ENCODE measurements around the gene WDR36. TPM values are rescaled to one million over a fixed set of nuclear protein-coding genes. Genes with fewer than 3 reads are reported as not detected.

WDR36 gene
- total and polyA plus RNA-seq, 10 of the 15 experiments (the other 5 are each of a cell fraction or from before 2014, with no cell fraction given): 13.3 to 61.8 (median 47.0) TPM

DNA sequence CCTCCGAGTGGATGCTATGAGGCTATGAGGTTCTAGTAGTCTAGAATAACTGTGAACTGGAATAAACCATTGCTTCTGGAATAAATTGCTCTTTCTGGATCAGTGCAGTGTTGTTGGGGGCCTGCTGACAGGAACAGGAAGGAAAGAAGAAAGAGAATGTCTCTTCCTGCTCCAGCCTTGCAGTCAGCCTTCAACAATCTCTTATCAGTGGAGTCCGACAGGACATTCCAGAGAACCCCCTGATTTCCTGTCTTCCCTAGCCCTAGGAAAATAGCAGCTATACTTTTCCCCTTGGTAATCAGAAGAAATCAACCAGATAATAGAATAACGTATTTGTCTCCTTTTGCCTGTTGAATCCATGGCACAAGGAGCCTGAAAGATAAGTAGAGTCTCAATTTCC is 55.4 kb downstream of the WDR36 start (continued):
- TF ChIP-seq, protein P1, sequence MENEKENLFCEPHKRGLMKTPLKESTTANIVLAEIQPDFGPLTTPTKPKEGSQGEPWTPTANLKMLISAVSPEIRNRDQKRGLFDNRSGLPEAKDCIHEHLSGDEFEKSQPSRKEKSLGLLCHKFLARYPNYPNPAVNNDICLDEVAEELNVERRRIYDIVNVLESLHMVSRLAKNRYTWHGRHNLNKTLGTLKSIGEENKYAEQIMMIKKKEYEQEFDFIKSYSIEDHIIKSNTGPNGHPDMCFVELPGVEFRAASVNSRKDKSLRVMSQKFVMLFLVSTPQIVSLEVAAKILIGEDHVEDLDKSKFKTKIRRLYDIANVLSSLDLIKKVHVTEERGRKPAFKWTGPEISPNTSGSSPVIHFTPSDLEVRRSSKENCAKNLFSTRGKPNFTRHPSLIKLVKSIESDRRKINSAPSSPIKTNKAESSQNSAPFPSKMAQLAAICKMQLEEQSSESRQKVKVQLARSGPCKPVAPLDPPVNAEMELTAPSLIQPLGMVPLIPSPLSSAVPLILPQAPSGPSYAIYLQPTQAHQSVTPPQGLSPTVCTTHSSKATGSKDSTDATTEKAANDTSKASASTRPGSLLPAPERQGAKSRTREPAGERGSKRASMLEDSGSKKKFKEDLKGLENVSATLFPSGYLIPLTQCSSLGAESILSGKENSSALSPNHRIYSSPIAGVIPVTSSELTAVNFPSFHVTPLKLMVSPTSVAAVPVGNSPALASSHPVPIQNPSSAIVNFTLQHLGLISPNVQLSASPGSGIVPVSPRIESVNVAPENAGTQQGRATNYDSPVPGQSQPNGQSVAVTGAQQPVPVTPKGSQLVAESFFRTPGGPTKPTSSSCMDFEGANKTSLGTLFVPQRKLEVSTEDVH (IDR thresholded peaks at IDR 0.05; ENCODE audit: low read depth, partially characterized antibody): no peak
- no peak for TF ChIP-seq CEBPZ (IDR thresholded peaks at IDR 0.05; ENCODE audit: low read depth, low read length)
- TF ChIP-seq ZBTB11 (CRISPR knock-in tag; IDR thresholded peaks at IDR 0.05): no peak
- TF ChIP-seq EZH2 (IDR thresholded peaks at IDR 0.05; ENCODE audit: borderline replicate concordance, control insufficient read depth, low read depth, low read length): no peak
- TF ChIP-seq FOXM1 (IDR thresholded peaks at IDR 0.05; ENCODE audit: low read depth, low read length): no peak
- no peak for TF ChIP-seq KLF5 (IDR thresholded peaks at IDR 0.05; ENCODE audit: partially characterized antibody)
- no peak for TF ChIP-seq ZNF384 (IDR thresholded peaks at IDR 0.05; ENCODE audit: borderline replicate concordance, low read depth, low read length)
- no peak for TF ChIP-seq EP300 (IDR thresholded peaks at IDR 0.05; ENCODE audit: borderline replicate concordance in 1 of 2, control insufficient read depth in 1 of 2, low read depth in 2 of 2, low read length in 2 of 2)
- TF ChIP-seq GABPA (IDR thresholded peaks at IDR 0.05; ENCODE audit: low read depth): no peak
- no peak for TF ChIP-seq SREBF2 (IDR thresholded peaks at IDR 0.05; ENCODE audit: low read length)
- no peak for TF ChIP-seq SUZ12 (IDR thresholded peaks at IDR 0.05; ENCODE audit: unreplicated experiment)
- no peak for TF ChIP-seq CUX1 (IDR thresholded peaks at IDR 0.05; ENCODE audit: insufficient replicate concordance, low read depth, low read length)
- no peak for TF ChIP-seq GATAD2B (conservative IDR thresholded peaks at IDR 0.05; ENCODE audit: low read depth)
- no peak for TF ChIP-seq CBFB (IDR thresholded peaks at IDR 0.05; ENCODE audit: low read depth)

Measured in GM12878 (cell line).